Ammon's horn (tissue), 1 donor: Measurements from ENCODE around the gene TMEM233.
"Not testable (repeated sequence)": the region's sequence is repeated elsewhere in the genome, so short reads cannot be mapped to it uniquely, and the experiment has no call there.

Source experiments
- DNase-seq: peaks from one replicate; pipeline ENCODE4 v3.0.0-alpha.2; 2016; ENCODE audit warnings: low spot score

Gene TMEM233

DNA sequence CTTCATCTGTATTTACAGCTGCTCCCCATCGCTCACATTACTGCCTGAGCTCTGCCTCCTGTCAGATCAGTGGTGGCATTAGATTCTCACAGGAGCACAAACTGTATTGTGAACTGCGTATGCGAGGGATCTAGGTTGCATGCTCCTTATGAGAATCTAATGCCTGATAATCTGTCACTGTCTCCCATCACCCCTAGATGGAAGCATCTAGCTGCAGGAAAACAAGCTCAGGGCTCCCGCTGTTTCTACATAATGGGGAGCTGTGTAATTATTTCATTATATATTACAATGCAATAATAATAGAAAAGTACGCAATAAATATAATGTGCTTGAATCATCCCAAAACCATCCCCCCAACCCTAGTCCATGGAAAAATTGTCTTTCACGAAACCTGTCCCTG, 64.6 kb downstream of the TMEM233 start:
- not testable (repeated sequence) for DNase-seq

DNA sequence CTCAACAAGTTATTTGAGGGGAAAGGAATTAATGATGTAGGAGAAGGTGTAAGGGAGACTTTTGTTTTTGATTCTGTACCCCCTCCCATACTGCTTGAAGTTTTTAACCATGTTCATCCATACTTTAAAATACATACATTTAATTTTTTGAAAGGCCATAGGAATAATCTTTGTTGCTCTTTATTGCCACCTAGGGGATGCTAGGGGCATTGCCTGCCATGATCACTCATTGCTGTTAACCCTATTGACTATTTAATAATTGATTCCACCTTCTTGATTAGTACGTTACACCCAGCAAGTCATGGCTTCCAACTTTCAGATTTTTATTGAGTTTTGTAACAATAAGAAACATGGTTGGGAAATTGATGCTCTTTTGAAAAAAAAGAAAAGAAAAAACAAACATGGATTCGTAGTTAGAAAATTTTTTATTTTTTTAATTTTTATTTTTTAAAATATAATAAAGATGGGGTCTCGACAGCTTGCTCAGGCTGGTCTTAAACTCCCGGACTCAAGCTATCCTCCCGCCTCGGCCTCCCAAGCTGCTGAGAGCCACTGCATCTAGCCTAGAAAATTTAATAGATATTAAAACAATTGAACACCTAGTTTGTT, 65.8 kb downstream of the TMEM233 start:
- no peak for DNase-seq

DNA sequence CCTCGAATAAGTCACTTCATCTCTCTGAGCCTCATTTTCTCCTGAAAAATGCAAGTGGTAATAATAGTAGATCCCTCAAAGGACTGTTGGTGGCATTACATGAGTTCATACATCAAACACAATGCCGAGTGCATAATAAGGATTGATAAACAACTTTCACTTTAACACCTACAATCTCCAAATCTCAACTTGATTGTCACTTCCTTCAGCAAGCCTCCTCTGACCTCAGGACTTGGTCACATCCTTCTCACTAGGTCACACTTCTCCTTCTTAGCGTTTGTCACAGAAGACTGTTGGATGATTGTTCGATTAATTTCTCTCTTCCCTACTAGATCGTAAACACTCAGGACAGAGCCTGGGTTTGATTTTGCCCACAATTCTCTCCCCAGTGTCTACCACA, 66.5 kb downstream of the TMEM233 start:
- DNase-seq, result no peak

DNA sequence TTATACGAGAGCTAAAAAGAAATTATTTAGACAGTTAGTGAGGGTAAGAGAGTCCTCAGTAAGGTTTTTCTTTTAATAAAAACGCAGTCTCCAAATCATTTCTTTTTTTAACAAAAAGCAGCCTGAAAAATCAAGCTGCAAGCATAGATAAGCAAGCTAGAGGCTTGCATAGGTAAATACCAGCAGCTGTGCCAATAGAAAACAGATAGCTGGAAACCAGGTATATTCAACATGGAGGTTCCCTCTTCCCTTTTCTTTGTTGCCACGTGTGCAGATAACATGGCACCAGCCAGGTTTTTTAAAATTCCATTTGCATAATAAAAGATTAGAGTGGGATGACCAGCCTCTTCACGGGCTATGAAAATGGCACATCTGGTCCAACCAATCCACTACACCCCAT, 68.3 kb downstream of the TMEM233 start:
- DNase-seq, result no peak

DNA sequence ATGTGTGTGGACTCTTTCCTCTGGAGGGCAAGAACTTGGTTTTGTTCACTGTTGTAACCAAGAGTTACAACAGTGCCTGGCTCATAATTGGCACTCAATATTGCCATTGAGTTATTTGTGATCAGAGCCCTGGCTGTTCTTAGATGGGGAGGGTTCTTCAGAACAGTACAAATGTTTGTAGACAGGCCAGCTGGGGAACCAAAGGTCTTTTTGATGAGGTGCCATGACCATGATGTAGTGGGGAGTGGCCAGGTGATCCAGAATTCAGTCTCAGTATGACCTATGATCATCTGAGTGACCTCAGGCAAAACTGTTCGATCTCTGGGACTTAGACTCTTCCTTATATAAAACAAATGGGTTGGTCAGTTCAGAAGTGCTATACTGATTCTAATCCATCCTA, 71.1 kb downstream of the TMEM233 start:
- DNase-seq, result no peak

DNA sequence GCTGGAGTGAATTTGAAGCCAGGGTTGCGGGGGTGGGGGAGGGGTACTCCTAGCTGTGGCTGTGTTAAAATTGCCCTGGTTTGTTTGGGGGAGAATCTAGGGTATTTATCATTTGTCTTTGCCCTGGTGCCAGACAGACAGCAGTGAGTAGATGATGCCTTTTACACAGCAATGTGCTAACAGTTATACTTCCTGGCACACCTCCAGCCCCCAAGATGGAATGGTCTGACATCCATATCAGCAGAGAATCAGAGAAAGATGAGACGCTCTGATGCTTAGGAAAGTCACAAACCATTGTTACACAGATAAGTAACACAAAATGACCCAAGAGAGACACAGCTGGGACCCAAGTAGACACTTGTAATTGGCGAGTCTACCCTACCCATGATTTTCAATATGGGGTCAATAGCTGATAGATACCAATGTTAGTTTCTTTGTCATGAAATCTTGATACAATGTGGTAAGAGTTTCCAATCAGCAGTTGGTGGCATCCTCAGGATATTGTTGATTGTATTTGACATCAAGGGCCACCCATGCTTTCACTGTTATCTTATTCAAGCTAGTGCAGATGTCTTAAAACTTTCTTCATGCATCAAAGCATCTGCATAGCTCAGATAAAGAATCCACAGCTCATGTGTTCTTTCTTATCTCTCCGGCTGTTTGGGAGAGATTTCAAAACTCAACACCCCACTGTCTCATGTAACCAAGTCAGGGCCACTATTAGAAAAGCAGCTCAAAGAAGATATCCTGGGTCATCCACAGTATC, 71.8 kb downstream of the TMEM233 start:
- no peak for DNase-seq

DNA sequence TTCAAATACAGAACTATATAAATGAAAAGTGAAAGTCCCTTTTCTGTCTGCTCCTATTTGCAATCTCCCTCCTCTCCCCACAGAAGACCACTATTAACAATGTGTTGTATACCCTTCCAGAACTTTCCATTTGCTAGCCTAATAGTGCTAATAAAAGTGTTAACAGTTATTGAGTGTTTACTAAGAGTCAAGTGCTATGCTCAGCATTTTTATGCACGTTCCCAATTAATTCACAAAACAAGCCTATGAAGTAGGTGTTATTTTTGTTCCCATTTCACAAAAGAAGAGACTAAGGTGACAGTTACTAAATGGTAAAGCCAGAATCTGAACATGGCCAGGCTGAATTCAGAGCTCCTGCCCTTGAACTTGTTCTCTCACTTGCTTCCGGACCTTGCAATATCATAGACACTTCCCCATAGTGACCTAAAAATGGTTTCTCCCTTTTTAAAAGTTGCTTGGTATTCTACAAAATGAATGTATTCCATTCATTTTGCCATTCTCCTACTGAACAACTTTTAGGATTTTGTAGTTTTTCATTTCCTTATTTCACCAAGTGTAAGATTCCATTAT, 72.7 kb downstream of the TMEM233 start:
- no peak for DNase-seq

DNA sequence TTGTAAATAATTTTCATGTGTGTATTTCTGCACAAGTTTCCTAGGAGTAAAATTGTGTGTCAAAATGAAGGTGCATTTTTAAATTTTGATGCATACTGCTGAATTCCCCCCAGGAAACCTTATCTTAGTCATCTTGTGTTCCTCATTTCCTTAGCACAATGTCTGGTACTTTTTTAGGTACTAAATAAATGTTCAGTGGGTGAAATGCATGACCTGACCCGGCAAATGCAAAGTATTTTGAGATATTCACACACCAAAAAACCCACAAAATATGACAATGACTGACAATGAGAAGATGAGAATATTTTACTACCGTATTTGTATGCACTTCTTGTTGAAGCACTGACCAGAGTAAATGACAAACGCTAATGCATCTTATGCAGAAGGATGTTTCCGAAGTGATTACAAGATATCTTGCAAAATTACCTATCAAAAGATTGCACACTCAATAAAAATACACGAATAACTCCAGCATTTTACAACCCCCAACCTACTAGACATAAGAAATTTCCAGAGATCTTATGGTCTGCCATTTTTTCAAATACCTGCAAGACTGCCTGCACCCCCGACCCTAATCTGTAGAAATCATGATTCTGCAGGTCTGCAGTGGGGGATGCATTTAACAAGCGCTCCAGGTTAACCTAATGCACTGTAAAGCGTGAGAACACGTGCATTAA, 73.5 kb downstream of the TMEM233 start:
- DNase-seq, result no peak

DNA sequence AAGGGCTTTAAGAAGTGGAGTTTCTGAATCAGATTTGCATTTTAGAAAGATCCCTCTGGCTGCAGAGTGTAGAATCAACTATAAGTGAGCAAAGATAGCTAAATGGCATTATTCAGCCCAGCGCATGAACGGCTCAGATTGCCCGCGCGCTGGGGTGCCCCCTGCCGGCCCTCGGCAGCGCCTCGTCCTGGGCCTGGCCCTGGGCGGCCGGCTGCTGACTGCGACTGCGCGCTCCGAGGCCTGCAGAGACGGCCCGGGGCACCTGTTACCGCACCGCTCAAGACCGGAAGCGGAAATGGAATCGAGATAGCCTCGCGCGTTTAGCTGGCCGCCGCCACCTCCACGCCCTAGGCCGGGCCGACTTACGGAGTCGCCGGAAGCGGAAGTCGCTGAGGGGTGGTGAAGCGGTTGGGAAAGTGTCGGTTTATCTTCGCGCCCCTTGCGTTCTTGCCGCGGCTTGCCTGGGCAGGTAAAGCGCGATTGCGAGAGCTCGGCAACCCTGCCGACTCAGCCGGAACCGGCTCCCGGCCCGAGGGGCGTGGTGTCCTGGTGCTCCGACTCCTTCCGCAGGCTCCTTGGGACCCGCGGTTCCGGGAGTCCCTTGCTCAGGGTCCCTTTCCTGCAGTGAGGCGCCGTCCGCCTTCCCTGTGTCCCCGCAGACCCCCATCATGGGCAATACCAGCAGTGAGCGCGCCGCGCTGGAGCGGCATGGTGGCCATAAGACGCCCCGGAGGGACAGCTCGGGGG, 74.2 kb downstream of the TMEM233 start, which contains the start of gene PRKAB1:
Gene PRKAB1 (plus strand): TSS at position 557 of the 747 bp plus-strand sequence. CDS start 112 bp downstream, at position 669.
- peak; percentile 98 for DNase-seq

DNA sequence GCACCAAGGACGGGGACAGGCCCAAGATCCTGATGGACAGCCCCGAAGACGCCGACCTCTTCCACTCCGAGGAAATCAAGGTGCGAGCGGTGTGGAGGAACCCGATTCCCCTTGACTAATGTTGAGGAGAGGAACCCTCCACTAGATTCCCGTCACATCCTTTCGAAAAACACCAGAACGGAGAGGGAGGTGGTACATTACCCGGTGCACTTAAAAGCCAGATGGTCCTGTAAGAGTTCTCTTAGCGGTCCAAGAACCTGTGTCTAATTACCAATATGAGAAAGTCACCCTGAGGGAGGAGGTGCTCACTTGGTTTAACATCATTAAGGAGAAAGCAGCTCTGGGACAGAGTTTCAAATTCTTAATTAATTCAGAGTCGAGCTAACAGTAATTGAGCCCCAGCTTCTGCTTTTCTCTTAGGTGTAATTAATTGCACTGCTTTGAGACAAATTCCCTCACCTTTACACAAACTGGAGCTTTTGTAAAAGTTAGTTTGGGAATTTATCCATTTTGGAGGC, 74.8 kb downstream of the TMEM233 start:
- no peak for DNase-seq

DNA sequence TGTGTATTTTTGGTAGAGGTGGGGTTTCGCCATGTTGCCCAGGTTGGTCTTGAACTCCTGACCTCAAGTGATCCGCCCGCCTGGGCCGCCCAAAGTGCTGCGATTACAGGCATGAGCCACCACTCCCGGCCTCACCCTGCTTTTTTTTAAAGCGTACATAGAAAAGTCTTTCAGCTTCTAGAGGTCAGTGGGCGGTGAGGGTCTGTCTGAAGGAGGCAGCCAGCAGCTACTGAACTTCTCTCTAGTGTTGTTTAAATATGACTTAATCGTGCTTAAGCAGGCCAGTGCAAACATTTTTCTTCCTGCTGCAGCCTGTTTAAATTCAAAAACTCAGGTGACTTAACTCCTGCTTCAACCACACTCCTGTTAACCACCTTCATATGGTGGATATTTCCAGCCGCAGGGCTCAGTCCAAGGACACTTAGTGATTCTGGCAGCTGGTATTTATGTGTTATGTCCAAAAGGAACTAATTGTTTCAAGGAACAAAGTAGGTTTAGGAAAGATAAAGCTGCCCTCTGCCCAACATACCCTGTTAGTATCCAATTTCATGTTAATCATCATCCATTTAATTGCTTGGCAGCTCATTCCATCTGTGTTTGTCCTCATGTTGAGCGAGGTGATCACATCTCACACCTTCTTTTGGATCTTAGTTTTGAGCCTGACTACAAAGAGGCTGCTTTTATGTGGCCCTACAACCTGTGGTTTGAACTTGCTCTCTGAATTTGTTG, 76.3 kb downstream of the TMEM233 start:
- no peak for DNase-seq

DNA sequence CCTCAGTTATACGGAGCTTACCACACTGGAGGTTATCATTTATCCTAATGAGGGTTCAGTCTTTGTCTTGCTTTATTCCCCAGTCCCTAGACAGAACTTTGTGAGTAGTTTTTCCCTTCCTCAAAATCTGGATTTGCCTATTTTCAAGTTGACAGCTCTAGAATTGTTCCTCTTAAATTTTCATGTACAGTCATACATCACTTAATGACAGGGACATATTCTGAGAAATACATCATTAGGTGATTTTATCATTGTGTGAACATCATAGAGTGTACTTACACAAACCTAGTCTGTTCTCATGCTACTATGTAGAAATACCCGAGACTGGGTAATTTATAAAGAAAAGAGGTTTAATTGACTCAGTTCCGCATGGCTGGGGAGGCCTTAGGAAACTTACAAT, 77.5 kb downstream of the TMEM233 start:
- DNase-seq, result no peak

DNA sequence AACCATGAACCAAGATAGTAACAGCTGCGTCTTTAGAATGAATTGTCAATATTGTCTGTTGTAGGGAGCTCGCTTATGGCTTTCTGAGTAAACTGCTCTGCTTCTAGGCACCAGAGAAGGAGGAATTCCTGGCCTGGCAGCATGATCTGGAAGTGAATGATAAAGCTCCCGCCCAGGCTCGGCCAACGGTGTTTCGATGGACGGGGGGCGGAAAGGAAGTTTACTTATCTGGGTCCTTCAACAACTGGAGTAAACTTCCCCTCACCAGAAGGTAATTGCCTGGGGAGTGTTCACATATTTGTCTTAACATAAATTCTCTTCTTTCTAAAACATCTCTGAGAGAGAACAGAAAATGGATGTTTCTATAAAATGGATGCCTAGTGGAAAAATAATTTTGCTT, 78.6 kb downstream of the TMEM233 start:
- DNase-seq, result no peak

DNA sequence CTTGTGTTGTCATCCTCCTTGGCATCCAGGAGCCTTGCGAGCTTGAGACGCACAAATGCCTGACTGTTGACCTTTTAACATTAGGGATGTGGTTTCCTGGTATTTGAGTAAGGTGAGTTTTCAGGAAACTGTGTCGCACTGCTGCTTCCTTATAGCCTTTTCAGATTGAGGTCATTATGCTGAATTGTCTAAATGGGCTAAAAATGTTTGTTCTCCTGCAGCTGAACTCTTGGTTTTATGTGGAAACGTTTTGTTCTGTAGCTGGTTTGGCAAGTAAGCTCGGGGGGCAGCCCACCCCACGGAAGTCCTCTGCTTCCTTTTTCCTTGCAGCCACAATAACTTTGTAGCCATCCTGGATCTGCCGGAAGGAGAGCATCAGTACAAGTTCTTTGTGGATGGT, 80.1 kb downstream of the TMEM233 start:
- no peak for DNase-seq

DNA sequence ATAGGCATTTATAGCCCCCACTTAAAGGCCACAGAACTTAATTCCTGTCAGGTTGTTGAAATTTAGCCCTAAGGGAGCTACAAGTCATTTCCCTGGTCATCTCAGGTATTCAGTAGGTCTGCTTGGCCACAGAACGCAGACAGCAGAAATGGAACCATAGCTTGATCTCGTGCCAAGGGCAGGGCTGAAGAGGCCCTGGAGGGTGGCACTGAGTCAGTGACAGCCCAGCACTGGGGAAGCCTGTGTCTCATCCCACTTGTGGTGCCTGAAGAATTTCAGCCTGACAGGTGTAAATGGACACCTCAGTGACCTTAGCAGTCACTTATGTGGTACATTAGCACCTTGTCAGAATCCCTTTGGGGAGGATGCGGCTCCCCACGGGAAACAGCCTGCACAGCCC, 81.0 kb downstream of the TMEM233 start:
- no peak for DNase-seq

DNA sequence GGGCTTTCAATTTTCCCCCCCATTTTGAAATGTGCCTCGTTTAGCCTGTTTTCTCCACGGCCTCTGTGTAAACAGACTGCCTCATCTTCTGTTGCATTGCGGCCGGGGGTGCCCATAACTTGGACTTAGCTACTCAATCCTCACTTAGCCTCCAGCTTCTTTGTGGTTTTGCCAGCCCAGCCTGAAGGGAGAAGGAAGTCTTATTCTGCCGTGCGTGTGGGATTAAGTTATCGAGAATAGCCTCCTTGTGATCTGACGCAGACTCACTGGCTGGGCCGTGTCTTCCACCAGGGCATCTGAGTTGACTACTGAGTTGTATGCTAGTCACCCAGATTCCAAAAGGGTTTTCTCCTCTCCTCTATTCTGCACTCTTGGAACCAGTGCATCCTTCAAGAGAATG, 82.4 kb downstream of the TMEM233 start:
- no peak for DNase-seq

DNA sequence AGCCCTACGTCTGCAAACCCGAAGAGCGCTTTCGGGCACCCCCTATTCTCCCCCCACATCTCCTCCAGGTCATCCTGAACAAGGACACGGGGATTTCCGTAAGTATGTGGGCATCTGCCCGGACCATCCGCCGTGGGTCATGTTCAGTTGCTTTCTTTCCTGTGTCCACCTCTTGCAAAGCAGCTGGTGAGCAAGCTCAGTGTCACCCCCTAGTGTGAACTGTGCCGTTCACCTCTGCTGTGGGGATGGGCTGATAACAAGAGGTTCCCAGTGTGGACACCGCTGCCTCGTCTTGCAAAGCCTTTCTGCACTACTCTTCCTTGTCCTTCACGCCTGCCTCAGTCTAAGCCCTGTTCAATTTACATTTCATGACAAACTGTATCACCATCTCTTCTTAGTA, 83.0 kb downstream of the TMEM233 start:
- DNase-seq, result no peak

DNA sequence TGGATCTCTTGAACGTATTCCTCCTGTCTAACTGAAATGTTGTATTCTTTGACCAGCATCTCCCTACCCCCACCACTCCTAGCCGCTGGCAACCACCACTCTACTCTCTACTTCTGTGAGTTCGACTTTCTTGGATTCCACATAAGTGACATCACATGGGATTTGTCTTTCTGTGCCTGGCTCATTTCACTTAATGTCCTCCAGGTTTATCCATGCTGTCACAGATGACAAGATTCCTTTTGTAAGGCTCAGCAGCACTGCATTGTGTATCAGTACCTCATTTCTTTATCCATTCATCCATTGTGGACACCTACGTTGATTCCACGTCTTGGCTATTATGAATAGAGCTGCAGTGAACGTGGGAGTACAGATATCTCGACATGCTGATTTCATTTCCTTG, 84.9 kb downstream of the TMEM233 start:
- DNase-seq, result no peak

DNA sequence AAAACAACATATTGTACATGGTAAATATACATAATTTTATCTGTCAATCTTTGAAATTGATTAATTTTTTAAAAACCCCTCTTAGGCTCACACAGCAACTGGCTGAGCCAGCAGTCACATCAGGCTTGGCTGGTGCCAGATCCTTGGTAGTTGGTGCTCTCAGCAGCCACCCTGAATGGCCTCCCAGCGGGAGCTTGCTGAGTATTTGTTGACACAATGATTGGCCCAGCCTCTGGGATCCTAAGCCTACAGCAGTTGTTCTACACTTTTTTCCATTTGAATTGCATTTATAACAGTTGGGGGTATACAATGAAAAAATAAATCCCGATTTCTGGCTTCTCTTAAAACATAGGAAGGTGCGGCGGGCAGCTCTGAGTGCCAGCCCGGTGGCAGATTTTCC, 85.5 kb downstream of the TMEM233 start:
- DNase-seq, result no peak

DNA sequence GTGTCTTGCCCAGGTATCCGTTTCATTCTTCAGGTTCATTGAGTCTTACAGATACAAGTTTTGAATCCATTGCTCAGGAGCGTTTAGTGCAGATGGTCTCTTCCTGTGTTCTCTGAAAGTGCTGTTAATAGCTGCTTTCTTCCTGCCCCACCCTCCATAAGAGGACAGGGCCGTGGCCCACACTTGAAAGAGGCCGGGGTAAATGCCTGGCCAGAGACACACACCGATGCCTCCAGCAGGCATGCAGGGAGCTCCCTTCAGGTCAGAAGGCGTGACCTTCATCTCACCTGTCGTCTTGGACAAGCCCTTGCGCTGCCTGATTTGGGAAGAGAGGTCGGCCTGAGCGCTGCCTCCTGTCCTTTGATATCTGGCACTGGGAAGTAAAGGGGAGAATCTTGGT, 85.9 kb downstream of the TMEM233 start:
- DNase-seq, result no peak

DNA sequence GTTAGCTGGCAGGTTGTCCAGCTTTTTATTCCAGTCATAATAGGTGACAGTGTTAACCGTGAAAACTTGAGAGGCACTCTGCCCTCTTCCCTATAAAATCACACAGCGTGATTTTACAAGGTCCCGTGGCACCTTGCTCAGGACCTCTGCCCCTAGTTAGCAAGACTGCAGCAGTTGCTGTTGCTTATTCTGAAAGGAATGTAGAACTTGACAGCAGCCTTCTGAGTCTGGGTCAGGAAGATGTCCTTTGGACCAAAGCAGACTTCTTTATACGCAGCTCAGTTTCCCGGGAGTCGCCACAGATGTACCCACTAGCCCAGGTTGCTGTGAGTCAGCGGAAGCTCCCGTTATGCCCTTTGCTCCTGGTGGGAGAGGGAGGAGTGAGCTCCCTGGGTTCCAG, 87.5 kb downstream of the TMEM233 start:
- no peak for DNase-seq
